OCI-LY7 (cell line): ENCODE measurements around the gene SETD1A.

ENCODE experiments used
- EZH2phosphoT487 ChIP-seq: fragments of 200-600 bp; sonication (generic); IDR thresholded peaks from 2 replicates; pipeline ENCODE4 v1.6.1; 2018; ENCODE audit warnings: low read depth, borderline replicate concordance, mild to moderate bottlenecking, mixed run types, antibody characterized with exemption, low read length, moderate library complexity, mixed read lengths
- TF ChIP-seq, protein P1 (sequence below): fragments of 200-600 bp; sonication (generic); conservative IDR thresholded peaks from 2 replicates; pipeline ENCODE4 v1.5.1; 2014; ENCODE audit warnings: mild to moderate bottlenecking, antibody characterized with exemption, low read length, moderate library complexity, mixed read lengths

DNA sequence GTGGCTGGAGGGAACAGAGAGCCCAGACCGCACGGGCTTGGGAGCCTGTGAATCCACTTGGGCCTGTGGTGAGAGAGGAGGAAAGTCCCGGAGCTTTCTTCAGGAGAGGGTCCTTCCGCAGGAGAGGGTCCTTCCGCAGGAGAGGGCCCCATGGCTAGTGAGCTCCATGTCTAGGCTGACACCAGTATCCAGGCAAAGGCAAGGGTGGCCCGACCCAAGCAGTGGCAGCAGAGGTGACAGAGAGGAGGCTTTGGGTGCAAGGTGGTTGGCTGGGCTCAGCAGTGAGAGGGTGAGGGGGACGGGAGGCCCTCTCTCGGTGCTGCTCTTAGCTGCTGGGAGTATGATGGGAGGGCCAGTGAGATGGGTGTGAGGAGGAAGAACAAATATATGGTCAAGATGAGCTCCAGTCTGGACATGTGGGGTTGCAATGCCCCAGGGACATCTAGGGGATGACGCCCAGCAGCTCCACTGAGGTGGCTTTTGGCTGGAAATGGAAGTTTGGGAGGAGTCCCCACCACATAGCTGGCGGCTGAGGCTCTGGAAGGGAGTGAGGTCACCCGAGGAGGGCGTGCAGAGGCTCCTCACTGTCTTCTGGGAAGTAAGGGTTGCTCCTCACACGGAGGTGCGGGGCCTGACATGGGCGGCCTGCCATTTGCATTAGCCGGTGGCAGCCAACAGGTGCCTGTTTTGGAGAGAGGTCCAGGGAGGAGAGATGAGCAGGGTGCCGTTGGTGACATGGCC is 25.2 kb downstream of the SETD1A start:
- TF ChIP-seq, protein P1, sequence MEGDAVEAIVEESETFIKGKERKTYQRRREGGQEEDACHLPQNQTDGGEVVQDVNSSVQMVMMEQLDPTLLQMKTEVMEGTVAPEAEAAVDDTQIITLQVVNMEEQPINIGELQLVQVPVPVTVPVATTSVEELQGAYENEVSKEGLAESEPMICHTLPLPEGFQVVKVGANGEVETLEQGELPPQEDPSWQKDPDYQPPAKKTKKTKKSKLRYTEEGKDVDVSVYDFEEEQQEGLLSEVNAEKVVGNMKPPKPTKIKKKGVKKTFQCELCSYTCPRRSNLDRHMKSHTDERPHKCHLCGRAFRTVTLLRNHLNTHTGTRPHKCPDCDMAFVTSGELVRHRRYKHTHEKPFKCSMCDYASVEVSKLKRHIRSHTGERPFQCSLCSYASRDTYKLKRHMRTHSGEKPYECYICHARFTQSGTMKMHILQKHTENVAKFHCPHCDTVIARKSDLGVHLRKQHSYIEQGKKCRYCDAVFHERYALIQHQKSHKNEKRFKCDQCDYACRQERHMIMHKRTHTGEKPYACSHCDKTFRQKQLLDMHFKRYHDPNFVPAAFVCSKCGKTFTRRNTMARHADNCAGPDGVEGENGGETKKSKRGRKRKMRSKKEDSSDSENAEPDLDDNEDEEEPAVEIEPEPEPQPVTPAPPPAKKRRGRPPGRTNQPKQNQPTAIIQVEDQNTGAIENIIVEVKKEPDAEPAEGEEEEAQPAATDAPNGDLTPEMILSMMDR = no peak
- no peak for TF ChIP-seq EZH2phosphoT487
